ENCODE measurements around the gene E2F6. TPM values are rescaled to one million over a fixed set of nuclear protein-coding genes. Genes with fewer than 3 reads are reported as not detected.

The E2F6 gene
- total RNA-seq, 1 donor from 2014 or later: 23.1 TPM

DNA sequence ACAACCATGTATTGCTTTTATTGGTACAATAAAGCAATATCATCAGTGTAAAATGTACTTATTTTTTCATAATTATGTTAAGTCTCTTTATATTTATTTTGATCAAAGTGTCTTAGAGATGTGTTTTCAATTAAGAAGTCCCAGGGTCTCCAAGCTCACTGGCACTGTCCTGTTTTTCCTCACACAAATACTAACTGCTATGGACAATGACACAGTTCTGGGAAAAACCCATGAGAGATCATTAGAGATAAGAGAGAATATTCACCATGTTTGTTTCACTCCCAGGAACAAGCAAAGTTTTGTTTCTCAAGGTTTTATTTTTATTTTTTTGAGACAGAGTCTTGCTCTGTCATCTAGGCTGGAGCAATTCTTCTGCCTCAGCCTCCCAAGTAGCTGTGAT, 38.7 kb downstream of the E2F6 start:
- H3K4me3 Mint-ChIP-seq: no peak overlapping the region
- no peak overlapping the region for H3K27ac Mint-ChIP-seq
- no peaks in the 10 kb centered on the region for H3K27me3 Mint-ChIP-seq (ENCODE audit: low read depth)
- no peaks in the 10 kb centered on the region for H3K4me1 Mint-ChIP-seq
- TF ChIP-seq, protein P1, sequence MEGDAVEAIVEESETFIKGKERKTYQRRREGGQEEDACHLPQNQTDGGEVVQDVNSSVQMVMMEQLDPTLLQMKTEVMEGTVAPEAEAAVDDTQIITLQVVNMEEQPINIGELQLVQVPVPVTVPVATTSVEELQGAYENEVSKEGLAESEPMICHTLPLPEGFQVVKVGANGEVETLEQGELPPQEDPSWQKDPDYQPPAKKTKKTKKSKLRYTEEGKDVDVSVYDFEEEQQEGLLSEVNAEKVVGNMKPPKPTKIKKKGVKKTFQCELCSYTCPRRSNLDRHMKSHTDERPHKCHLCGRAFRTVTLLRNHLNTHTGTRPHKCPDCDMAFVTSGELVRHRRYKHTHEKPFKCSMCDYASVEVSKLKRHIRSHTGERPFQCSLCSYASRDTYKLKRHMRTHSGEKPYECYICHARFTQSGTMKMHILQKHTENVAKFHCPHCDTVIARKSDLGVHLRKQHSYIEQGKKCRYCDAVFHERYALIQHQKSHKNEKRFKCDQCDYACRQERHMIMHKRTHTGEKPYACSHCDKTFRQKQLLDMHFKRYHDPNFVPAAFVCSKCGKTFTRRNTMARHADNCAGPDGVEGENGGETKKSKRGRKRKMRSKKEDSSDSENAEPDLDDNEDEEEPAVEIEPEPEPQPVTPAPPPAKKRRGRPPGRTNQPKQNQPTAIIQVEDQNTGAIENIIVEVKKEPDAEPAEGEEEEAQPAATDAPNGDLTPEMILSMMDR (IDR thresholded peaks at IDR 0.05; ENCODE audit: unreplicated experiment): no peak
- H3K36me3 Mint-ChIP-seq: peaks cover 4% of the 10 kb centered on the region
- no peak for DNase-seq (ENCODE audit: low spot score in 2 of 2, unreplicated experiment in 2 of 2)
- H3K9me3 Mint-ChIP-seq: peaks cover 3% of the 10 kb centered on the region

DNA sequence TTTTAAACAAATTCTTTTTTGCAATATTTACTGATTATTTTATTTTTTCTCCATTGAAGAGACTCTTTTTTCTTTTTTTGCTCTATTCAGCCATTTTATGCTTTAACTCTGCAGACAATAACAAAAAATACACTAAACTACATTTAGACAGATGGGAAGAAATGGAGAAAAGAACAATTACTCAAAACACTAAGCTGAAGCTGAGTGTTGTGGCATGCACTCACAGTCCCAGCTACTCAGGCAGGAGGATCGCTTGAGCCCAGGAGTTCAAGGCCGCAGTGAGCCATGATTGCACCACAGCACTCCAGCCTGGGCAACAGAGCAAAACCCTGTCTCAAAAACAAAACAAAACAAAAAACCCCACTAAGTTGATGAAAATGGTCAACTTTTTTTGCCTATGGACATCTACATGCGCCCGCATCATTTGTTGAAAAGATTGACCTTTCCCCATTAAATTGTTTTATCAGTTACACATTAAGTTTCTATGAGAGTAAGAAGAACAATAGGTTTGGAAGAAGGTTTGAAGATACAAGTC, 43.0 kb downstream of the E2F6 start:
- Mint-ChIP-seq H3K27ac (no peak overlapping the region), H3K9me3 (peaks cover 7% of the 10 kb centered on the region), H3K4me3 (no peak overlapping the region), H3K27me3 (ENCODE audit: low read depth) (no peaks in the 10 kb centered on the region), H3K4me1 (peaks cover 3% of the 10 kb centered on the region), H3K36me3 (peaks cover 6% of the 10 kb centered on the region)
- no peak for DNase-seq (ENCODE audit: low spot score in 2 of 2, unreplicated experiment in 2 of 2)
- TF ChIP-seq, protein P1 (IDR thresholded peaks at IDR 0.05; ENCODE audit: unreplicated experiment): no peak

DNA sequence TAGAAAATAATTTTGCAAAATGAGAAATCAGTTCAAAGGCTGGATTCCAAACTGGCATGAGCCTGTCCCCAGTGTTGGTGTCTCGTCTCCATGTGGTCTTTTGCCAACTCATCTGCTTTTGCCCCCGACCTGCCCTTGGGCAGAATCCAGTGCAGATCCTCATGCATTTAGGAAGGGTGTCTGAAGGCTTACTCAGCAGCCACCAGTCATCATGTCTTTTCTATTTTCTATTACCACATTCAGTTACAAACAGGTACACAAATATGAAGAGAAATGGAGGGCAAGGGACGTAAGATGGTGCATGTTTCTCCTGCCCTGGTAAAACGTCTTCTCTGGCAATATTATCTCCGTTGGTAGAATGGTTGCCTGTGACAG, 43.5 kb downstream of the E2F6 start:
- no peaks in the 10 kb centered on the region for H3K27me3 Mint-ChIP-seq (ENCODE audit: low read depth)

DNA sequence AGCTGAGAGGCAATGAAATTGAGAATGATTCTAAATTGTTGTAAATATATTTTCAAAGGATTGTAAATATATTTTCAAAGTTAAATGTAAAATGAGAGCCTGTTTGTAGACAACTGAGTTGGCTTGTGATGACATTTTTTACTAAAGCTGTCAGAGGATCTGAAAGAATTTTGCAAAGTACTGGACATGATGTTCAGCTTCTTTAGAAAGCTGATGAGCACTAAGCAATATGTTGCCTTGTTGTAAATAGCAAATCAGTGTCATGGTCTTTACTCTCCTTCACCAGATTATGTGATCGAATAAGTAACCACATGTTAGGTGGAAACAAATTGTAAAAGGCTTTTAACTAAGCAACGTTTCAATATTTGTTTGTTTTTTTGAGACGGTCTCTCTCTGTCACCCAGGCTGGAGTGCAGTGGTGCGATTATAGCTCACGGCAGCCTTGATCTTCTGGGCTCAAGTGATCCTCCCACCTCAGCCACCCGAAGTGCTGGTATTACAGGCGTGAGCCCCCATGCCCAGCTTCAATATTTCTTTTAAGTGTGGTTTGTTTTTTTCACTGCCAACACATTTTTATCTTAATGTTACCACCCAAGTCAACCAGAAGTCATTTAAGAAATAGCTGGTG, 44.0 kb downstream of the E2F6 start:
- Mint-ChIP-seq H3K27me3 (ENCODE audit: low read depth) (no peaks in the 10 kb centered on the region), H3K27ac (no peak overlapping the region), H3K36me3 (peaks cover 6% of the 10 kb centered on the region), H3K4me3 (no peak overlapping the region), H3K9me3 (peaks cover 8% of the 10 kb centered on the region), H3K4me1 (peaks cover 3% of the 10 kb centered on the region)
- TF ChIP-seq, protein P1 (IDR thresholded peaks at IDR 0.05; ENCODE audit: unreplicated experiment): no peak
- DNase-seq (ENCODE audit: low spot score in 2 of 2, unreplicated experiment in 2 of 2): no peak

More for the DNA sequence above, 43.5 kb downstream of the E2F6 start:
- peaks cover 6% of the 10 kb centered on the region for H3K36me3 Mint-ChIP-seq
- H3K4me3 Mint-ChIP-seq: no peak overlapping the region
- H3K27ac Mint-ChIP-seq: no peak overlapping the region
- peaks cover 8% of the 10 kb centered on the region for H3K9me3 Mint-ChIP-seq
- no peak for DNase-seq (ENCODE audit: low spot score in 2 of 2, unreplicated experiment in 2 of 2)
- H3K4me1 Mint-ChIP-seq: peaks cover 3% of the 10 kb centered on the region
- TF ChIP-seq, protein P1 (IDR thresholded peaks at IDR 0.05; ENCODE audit: unreplicated experiment): no peak

DNA sequence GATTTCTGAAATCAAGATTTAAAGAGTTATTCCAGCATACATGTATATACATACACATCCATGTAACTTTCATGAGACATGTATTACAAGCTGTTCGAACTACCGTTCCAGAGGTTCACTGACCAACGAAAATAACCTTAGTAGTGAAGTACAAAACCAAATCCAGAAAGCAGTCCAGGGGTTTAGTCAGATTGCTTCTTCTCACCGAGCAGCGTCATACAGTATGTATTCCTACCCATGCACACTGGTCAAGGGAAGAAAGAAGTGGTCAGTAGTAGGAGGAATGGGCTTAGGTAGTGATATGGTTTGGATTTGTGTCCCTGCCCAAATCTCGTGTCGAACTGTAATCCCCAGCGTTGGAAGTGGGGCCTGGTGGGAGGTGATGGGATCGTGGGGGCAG, 45.3 kb downstream of the E2F6 start:
- Mint-ChIP-seq H3K4me1 (peaks cover 3% of the 10 kb centered on the region), H3K9me3 (peaks cover 8% of the 10 kb centered on the region), H3K27me3 (ENCODE audit: low read depth) (no peaks in the 10 kb centered on the region), H3K27ac (no peak overlapping the region), H3K36me3 (peaks cover 6% of the 10 kb centered on the region), H3K4me3 (no peak overlapping the region)
- TF ChIP-seq, protein P1 (IDR thresholded peaks at IDR 0.05; ENCODE audit: unreplicated experiment): no peak
- no peak for DNase-seq (ENCODE audit: low spot score in 2 of 2, unreplicated experiment in 2 of 2)
